GM19395 (cell line): ENCODE results near the gene LIFR.

Source experiments
- ATAC-seq: cut with Tn5 transposase; IDR thresholded peaks from one replicate; pipeline ENCODE4 v1.9.1; 2021; ENCODE audit warnings: mild to moderate bottlenecking, moderate library complexity; ENCODE audit not compliant: unreplicated experiment

Gene LIFR

GRCh38 chr5:38445374-38446028 lies 110.9 kb downstream of the LIFR start:
- ATAC-seq: no peak

GRCh38 chr5:38443390-38443789 lies 113.1 kb downstream of the LIFR start:
- no peak for ATAC-seq

- ATAC-seq: no peak
Observed at GRCh38 chr5:38442247-38442573, 114.2 kb downstream of the LIFR start.

- peak; percentile 100 for ATAC-seq
Observed at GRCh38 chr5:38441453-38442246, 114.8 kb downstream of the LIFR start.

- ATAC-seq: no peak
Observed at GRCh38 chr5:38438757-38439156, 117.7 kb downstream of the LIFR start.

- no peak for ATAC-seq
Observed at GRCh38 chr5:38434966-38435705, 121.3 kb downstream of the LIFR start.

GRCh38 chr5:38433160-38433861 lies 123.1 kb downstream of the LIFR start:
- no peak for ATAC-seq

- ATAC-seq: no peak
Observed at GRCh38 chr5:38431242-38431853, 125.1 kb downstream of the LIFR start.

- no peak for ATAC-seq
Observed at GRCh38 chr5:38426986-38427950, 129.2 kb downstream of the LIFR start.

GRCh38 chr5:38426490-38426889 lies 130.0 kb downstream of the LIFR start:
- ATAC-seq: no peak
